GM18505 (cell line): ENCODE measurements around the gene NOCT.
"Not testable (repeated sequence)": the region's sequence is repeated elsewhere in the genome, so short reads cannot be mapped to it uniquely, and the experiment has no call there.

ENCODE experiments used
- ATAC-seq: cut with Tn5 transposase; IDR thresholded peaks from one replicate; pipeline ENCODE4 v1.9.1; 2021; ENCODE audit not compliant: unreplicated experiment
- POLR2A ChIP-seq: IDR thresholded peaks from 4 replicates; pipeline ENCODE4 v1.6.1; 2011; ENCODE audit warnings: borderline replicate concordance; ENCODE audit not compliant: insufficient read depth, insufficient read length; ENCODE audit errors: extremely low read depth

Gene NOCT

DNA sequence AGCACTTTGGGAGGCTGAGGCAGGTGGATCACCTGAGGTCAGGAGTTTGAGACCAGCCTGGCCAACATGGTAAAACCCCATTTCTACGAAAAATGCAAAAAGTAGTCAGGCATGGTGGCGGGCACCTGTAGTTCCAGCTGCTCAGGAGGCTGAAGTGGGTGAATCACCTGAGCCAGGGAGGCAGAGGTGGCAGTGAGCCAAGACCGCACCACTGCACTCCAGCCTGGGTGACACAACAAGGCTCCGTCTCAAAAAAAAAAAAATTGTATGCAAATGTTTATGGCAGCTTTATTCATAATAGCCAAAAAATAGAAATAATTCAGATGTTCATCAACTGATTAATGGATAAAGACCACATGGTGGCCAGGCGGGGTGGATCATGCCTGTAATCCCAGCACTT is 9.8 kb upstream of the NOCT start:
- ATAC-seq = no peak
- no peak for TF ChIP-seq POLR2A

- ATAC-seq = no peak
- no peak for TF ChIP-seq POLR2A
Observed at GRCh38 chr4:139007640-139008039, 7.9 kb upstream of the NOCT start.

- ATAC-seq = not testable (repeated sequence)
Observed at GRCh38 chr4:139008278-139008677, 7.3 kb upstream of the NOCT start.

DNA sequence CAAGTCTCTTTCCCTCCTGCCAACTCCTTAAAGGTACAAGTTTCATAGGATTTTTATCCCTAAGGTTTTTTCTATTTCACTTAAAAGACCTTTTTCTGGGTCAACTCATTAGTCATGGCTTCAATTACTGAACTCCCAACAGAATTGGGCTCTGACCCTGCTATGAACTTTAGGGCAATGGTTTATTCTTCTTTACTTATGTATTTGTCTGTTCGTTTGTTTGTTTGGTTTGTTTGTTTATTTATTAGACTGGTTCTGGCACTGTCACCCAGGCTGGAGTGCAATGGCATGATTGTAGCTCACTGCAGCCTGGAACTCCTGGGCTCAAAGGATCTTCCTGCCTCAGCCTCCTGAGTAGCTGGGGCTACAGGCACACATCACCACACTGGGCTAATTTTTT is 5.9 kb upstream of the NOCT start:
- no peak for ATAC-seq
- TF ChIP-seq POLR2A = no peak

GRCh38 chr4:139011225-139011950 is 4.2 kb upstream of the NOCT start:
- no peak for ATAC-seq
- TF ChIP-seq POLR2A = no peak

GRCh38 chr4:139014371-139015268 is 961 bp upstream of the NOCT start:
- peak; percentile 0 for ATAC-seq
- TF ChIP-seq POLR2A = no peak

GRCh38 chr4:139015948-139016471 is 429 bp downstream of the NOCT start:
- ATAC-seq = peak; percentile 41
- TF ChIP-seq POLR2A = no peak

GRCh38 chr4:139017861-139018260 is 2.3 kb downstream of the NOCT start:
- no peak for TF ChIP-seq POLR2A
- ATAC-seq = no peak

DNA sequence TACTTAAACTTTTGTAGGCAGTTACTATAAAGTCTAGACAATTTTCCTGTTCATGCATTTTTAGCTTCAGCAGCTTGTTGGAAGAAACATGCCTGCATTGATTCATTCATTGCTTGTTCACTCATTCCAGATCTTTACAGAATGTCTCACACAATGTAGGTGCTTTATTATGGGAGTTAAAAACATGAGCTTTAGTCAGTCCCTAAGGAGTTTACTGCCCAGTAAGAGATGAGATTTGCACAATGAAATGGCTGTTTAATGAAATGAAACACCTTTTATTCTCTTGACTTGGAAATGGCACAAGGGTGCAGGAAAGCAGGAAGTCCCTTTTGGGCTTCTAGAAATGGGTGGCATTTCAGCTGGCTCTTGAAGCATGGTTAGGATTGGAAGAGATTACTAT is 2.9 kb downstream of the NOCT start:
- no peak for TF ChIP-seq POLR2A
- ATAC-seq = no peak

GRCh38 chr4:139018971-139019758 is 3.6 kb downstream of the NOCT start:
- no peak for TF ChIP-seq POLR2A

DNA sequence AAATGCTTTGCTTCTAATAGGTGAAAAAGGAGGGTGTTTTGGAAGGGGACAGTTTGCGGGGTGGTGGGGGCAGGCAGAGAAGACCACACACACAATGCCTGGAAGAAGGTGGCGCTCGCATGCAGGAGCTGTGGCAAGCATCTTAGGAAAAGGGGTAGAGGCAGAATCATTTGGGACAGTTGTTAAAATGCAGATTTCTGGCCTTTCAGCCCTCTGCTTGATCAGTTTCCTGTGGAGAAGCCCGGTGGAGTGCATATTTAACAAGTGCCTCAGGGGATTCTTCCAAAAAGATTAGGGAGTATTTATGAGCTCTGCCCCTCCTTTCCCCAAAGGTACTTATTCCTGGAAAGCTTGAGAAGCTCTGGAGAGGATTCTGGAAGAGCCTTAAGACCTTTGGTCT is 4.8 kb downstream of the NOCT start:
- ATAC-seq = no peak
- no peak for TF ChIP-seq POLR2A

More at GRCh38 chr4:139018971-139019758, 3.6 kb downstream of the NOCT start:
- ATAC-seq = no peak

GRCh38 chr4:139021071-139021470 is 5.5 kb downstream of the NOCT start:
- ATAC-seq = not testable (repeated sequence)

DNA sequence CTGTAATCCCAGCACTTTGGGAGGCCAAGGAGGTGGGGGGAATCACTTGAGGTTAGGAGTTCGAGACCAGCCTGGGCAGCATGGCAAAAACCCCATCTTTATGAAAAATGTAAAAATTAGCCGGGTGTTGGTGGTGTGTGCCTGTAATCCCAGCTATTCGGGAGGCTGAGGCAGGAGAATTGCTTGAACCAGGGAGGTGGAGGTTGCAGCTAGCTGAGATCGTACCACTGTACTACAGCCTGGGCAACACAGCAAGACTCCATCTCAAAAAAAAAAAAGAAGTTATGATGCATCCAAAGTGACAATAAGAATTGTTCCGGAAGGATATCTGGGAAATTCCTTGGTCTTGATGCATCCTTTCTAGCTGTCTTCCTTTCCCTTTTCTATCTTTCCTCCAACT is 7.3 kb downstream of the NOCT start:
- TF ChIP-seq POLR2A = no peak
- ATAC-seq = no peak
